Suppressor macrophage (primary cell): Measurements from ENCODE around the gene PUS3.

Experiments
- DNase-seq, 4 experiments: peaks; one replicate each; pipeline ENCODE4 v3.0.0-alpha.2; 2020 to 2022
- total RNA-seq, 17 experiments: gene quantifications; one replicate each; lab custom pipeline; 2026; ENCODE audit warnings: mixed read lengths in 6 of 17, inconsistent platforms in 3 of 17; lab: John Stamatoyannopoulos, UW

Gene PUS3
- 3.6 to 11.1 (median 7.5) reads per million in 17 experiments for total RNA-seq

GRCh38 chr11:125902927-125903710, at the start of gene PUS3:
Gene PUS3, minus strand, starts transcription at chr11:125903206. Its CDS starts 6,922 bp downstream, at chr11:125896284.
- peak; percentile 85 to 96 (median 93) for DNase-seq

GRCh38 chr11:125952559-125952958, 49.6 kb upstream of the PUS3 start:
- DNase-seq = no peak

- no peak for DNase-seq
These were observed 48.7 kb upstream of the PUS3 start for GRCh38 chr11:125951731-125952130.

- no peak for DNase-seq
These were observed 48.0 kb upstream of the PUS3 start for GRCh38 chr11:125950696-125951651.

- no peak for DNase-seq
These were observed 47.1 kb upstream of the PUS3 start for GRCh38 chr11:125950178-125950490.

- DNase-seq = no peak
These were observed 46.5 kb upstream of the PUS3 start for GRCh38 chr11:125949271-125950177.

- DNase-seq = no peak
These were observed 45.5 kb upstream of the PUS3 start for GRCh38 chr11:125948278-125949051.

- no peak for DNase-seq
These were observed 44.6 kb upstream of the PUS3 start for GRCh38 chr11:125947419-125948277.

GRCh38 chr11:125946712-125947418, 43.9 kb upstream of the PUS3 start:
- DNase-seq = no peak

- no peak for DNase-seq
These were observed 43.0 kb upstream of the PUS3 start, which contains the start of gene VSIG10L2 for GRCh38 chr11:125945797-125946520. Gene VSIG10L2, plus strand, starts transcription at chr11:125946044. Its CDS starts 12 bp downstream, at chr11:125946056.

GRCh38 chr11:125945011-125945796, 42.2 kb upstream of the PUS3 start:
- no peak for DNase-seq

GRCh38 chr11:125944350-125945010, 41.5 kb upstream of the PUS3 start:
- DNase-seq = no peak

- DNase-seq = no peak
These were observed 40.8 kb upstream of the PUS3 start for GRCh38 chr11:125943661-125944349.

- DNase-seq = no peak
These were observed 39.9 kb upstream of the PUS3 start for GRCh38 chr11:125942771-125943428.

GRCh38 chr11:125941619-125942611, 38.9 kb upstream of the PUS3 start:
- DNase-seq = peak; percentile 1 to 25 (median 12)
